GM23338 (cell line): ENCODE data around the gene CNTNAP2. TPM values are rescaled to one million over a fixed set of nuclear protein-coding genes. Genes with fewer than 3 reads are reported as not detected.

Experiments used
- ATAC-seq: fragments of 200-7000 bp; cut with Tn5 transposase; 3 replicates; pipeline ENCODE4 v1.9.1; 2020
- DNase-seq: peaks from one replicate; pipeline ENCODE4 v3.0.0-alpha.2; 2015; ENCODE audit warnings: low spot score
- H2AFZ ChIP-seq: fragments of 200-600 bp; sonication (generic); 2 replicates; pipeline ENCODE4 v1.8.0; 2016; ENCODE audit warnings: antibody characterized with exemption, mild to moderate bottlenecking, moderate library complexity
- H3F3A ChIP-seq: fragments of 200-600 bp; sonication (generic); replicated peaks from 2 replicates; pipeline ENCODE4 v1.8.0; 2017; ENCODE audit warnings: antibody characterized with exemption, mixed run types, low read depth
- H3K27ac ChIP-seq: fragments of 200-600 bp; sonication (generic); 2 replicates; pipeline ENCODE4 v1.6.1; 2016; ENCODE audit warnings: low read depth
- H3K27me3 ChIP-seq: fragments of 200-600 bp; sonication (generic); 2 replicates; pipeline ENCODE4 v1.8.0; 2016; ENCODE audit warnings: mild to moderate bottlenecking, mixed run types, moderate library complexity; ENCODE audit not compliant: insufficient read depth
- H3K36me3 ChIP-seq: fragments of 200-600 bp; sonication (generic); 2 replicates; pipeline ENCODE4 v1.8.0; 2016; ENCODE audit warnings: mild to moderate bottlenecking; ENCODE audit not compliant: insufficient read depth
- H3K4me1 ChIP-seq: fragments of 200-600 bp; sonication (generic); 2 replicates; pipeline ENCODE4 v1.8.0; 2016; ENCODE audit warnings: mild to moderate bottlenecking, moderate library complexity; ENCODE audit not compliant: insufficient read depth
- H3K4me2 ChIP-seq: fragments of 200-600 bp; sonication (generic); 2 replicates; pipeline ENCODE4 v1.7.1; 2017; ENCODE audit warnings: mixed run types
- H3K4me3 ChIP-seq: fragments of 200-600 bp; sonication (generic); 2 replicates; pipeline ENCODE4 v1.6.1; 2016; ENCODE audit warnings: mixed run types
- H3K79me2 ChIP-seq: fragments of 200-600 bp; sonication (generic); replicated peaks from 2 replicates; pipeline ENCODE4 v1.8.0; 2017; ENCODE audit warnings: mild to moderate bottlenecking; ENCODE audit not compliant: insufficient read depth
- H3K9me2 ChIP-seq: fragments of 200-600 bp; sonication (generic); 2 replicates; pipeline ENCODE4 v1.8.0; 2017; ENCODE audit not compliant: insufficient read depth
- H4K20me1 ChIP-seq: fragments of 200-600 bp; sonication (generic); replicated peaks from 2 replicates; pipeline ENCODE4 v1.8.0; 2017; ENCODE audit warnings: mild to moderate bottlenecking; ENCODE audit not compliant: insufficient read depth
- H3K27ac Mint-ChIP-seq: 2 replicates; pipeline ENCODE4 v1.8.0; 2020; ENCODE audit warnings: inconsistent platforms, mild to moderate bottlenecking, moderate library complexity, mixed read lengths
- H3K27me3 Mint-ChIP-seq: 3 replicates; pipeline ENCODE4 v1.8.0; 2022; ENCODE audit warnings: low read depth, mild to moderate bottlenecking, moderate library complexity, mixed read lengths, inconsistent platforms; ENCODE audit not compliant: insufficient read depth, poor library complexity
- H3K36me3 Mint-ChIP-seq: 3 replicates; pipeline ENCODE4 v1.8.0; 2021; ENCODE audit warnings: low read depth, mild to moderate bottlenecking, inconsistent platforms, moderate library complexity, mixed read lengths
- H3K4me1 Mint-ChIP-seq: 3 replicates; pipeline ENCODE4 v1.8.0; 2020; ENCODE audit warnings: mild to moderate bottlenecking, inconsistent platforms, mixed read lengths
- H3K4me3 Mint-ChIP-seq: 3 replicates; pipeline ENCODE4 v1.8.0; 2021; ENCODE audit warnings: moderate library complexity, mild to moderate bottlenecking, inconsistent platforms, mixed read lengths
- H3K9me3 Mint-ChIP-seq: 3 replicates; pipeline ENCODE4 v1.8.0; 2020; ENCODE audit warnings: moderate library complexity, mild to moderate bottlenecking, inconsistent platforms, mixed read lengths
- CREB1 ChIP-seq: fragments of 250-450 bp; sonication (Bioruptor Pico); IDR thresholded peaks from 2 replicates; pipeline ENCODE4 v1.5.0; 2020; ENCODE audit warnings: low read depth, mild to moderate bottlenecking, moderate library complexity
- CTCF ChIP-seq, 2 experiments: fragments of 200-600 bp in 1 of 2; sonication (generic) in 1 of 2; conservative IDR thresholded peaks; 2 replicates each; pipeline versions ENCODE4 v1.5.1 to v1.6.1; 2016 to 2017; ENCODE audit warnings: antibody characterized with exemption in 2 of 2, low read depth in 2 of 2, mild to moderate bottlenecking in 2 of 2, moderate library complexity in 1 of 2
- EZH2phosphoT487 ChIP-seq: fragments of 200-600 bp; sonication (generic); IDR thresholded peaks from one replicate; pipeline ENCODE4 v1.8.1; 2018; ENCODE audit warnings: antibody characterized with exemption; ENCODE audit not compliant: unreplicated experiment
- JUNB ChIP-seq: IDR thresholded peaks from one replicate; pipeline ENCODE4 v1.6.1; 2016; ENCODE audit warnings: antibody characterized with exemption; ENCODE audit not compliant: unreplicated experiment
- NANOG ChIP-seq: IDR thresholded peaks from 2 replicates; pipeline ENCODE4 v1.6.1; 2016; ENCODE audit warnings: antibody characterized with exemption, borderline replicate concordance
- STAT1 ChIP-seq: IDR thresholded peaks from one replicate; pipeline ENCODE4 v1.6.1; 2016; ENCODE audit warnings: antibody characterized with exemption; ENCODE audit not compliant: unreplicated experiment
- ZNF331 ChIP-seq: fragments of 250-450 bp; sonication (Bioruptor Pico); IDR thresholded peaks from 2 replicates; pipeline ENCODE4 v1.5.0; 2020; ENCODE audit warnings: low read depth, mild to moderate bottlenecking, moderate library complexity
- polyA plus RNA-seq: library from polyadenylated mRNA; unstranded; fragments of >200 nt; fragmentation: Nextera tagmentation; extraction: Ambion mirVana; gene quantifications from 2 replicates; pipeline ENCODE4 v1.2.1, GENCODE V29; 2016
- total RNA-seq: library from RNA; depleted of rRNA; stranded (reverse); fragments of >200 nt; shearing (Covaris generic); gene quantifications from 2 replicates; pipeline ENCODE4 v1.2.3, GENCODE V29; 2014
- TF ChIP-seq, protein P1 (sequence below): IDR thresholded peaks from one replicate; pipeline ENCODE4 v1.6.1; 2018; ENCODE audit warnings: antibody characterized with exemption; ENCODE audit not compliant: unreplicated experiment
- TF ChIP-seq, protein P2 (sequence below): IDR thresholded peaks from 2 replicates; pipeline ENCODE4 v1.6.1; 2016; ENCODE audit warnings: antibody characterized with exemption

CNTNAP2 gene
- total and polyA plus RNA-seq, 2 experiments from 2014 or later, result 38.2 to 61.3 TPM

DNA sequence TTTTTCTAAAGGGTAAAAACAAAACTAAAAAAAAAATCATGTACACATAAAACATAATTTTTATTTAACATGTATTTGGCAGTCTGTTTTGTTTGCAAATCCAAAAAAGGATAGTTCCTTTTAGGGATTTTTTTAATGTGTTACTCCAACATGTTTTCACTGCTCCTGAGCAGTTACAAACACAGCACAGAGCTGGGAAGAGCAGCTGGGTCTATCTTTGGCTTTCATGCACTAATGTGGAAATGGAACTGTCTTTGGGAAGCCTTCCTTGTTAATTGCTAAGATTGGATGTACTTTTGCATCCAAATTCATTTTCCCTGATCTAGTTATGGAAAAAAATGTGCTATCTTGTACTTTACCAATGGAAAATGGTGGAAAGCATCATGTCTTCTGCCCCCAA is 1035.1 kb downstream of the CNTNAP2 start:
- H3K4me2 ChIP-seq, result no peak overlapping the region

GRCh38 chr7:147153571-147153970 is 1037.0 kb downstream of the CNTNAP2 start:
- H3K36me3 Mint-ChIP-seq, result 0 out of 3 replicates have a peak, but pooled peaks cover 2% of the 10 kb centered on the region
- H3K4me2 ChIP-seq, result no peak overlapping the region
- no peak overlapping the region for H3K27ac Mint-ChIP-seq
- ATAC-seq (no peak), DNase-seq (no peak)
- no peaks in the 10 kb centered on the region for H3K79me2 ChIP-seq
- no peaks in the 10 kb centered on the region for H3K36me3 ChIP-seq
- H3K9me2 ChIP-seq, result no peaks in the 10 kb centered on the region
- no peaks in the 10 kb centered on the region for H3F3A ChIP-seq
- no peaks in the 10 kb centered on the region for H4K20me1 ChIP-seq
- no peaks in the 10 kb centered on the region for H3K4me1 Mint-ChIP-seq
- no peak overlapping the region for H3K4me3 ChIP-seq
- no peak overlapping the region for H3K27ac ChIP-seq
- no peaks in the 10 kb centered on the region for H3K27me3 Mint-ChIP-seq
- no peak overlapping the region for H3K4me3 Mint-ChIP-seq
- H3K9me3 Mint-ChIP-seq, result peaks cover 15% of the 10 kb centered on the region; the same call in 2 of the 3 replicates
- no peak overlapping the region; the same call in 1 of the 2 replicates for H2AFZ ChIP-seq
- no peaks in the 10 kb centered on the region for H3K27me3 ChIP-seq
- H3K4me1 ChIP-seq, result no peaks in the 10 kb centered on the region
- TF ChIP-seq CTCF (conservative IDR thresholded peaks at IDR 0.05; ENCODE audit: low read depth in 2 of 2), result no peak
- TF ChIP-seq ZNF331 (CRISPR knock-in tag), result no peak
- no peak for TF ChIP-seq STAT1
- no peak for TF ChIP-seq NANOG
- TF ChIP-seq, protein P1, sequence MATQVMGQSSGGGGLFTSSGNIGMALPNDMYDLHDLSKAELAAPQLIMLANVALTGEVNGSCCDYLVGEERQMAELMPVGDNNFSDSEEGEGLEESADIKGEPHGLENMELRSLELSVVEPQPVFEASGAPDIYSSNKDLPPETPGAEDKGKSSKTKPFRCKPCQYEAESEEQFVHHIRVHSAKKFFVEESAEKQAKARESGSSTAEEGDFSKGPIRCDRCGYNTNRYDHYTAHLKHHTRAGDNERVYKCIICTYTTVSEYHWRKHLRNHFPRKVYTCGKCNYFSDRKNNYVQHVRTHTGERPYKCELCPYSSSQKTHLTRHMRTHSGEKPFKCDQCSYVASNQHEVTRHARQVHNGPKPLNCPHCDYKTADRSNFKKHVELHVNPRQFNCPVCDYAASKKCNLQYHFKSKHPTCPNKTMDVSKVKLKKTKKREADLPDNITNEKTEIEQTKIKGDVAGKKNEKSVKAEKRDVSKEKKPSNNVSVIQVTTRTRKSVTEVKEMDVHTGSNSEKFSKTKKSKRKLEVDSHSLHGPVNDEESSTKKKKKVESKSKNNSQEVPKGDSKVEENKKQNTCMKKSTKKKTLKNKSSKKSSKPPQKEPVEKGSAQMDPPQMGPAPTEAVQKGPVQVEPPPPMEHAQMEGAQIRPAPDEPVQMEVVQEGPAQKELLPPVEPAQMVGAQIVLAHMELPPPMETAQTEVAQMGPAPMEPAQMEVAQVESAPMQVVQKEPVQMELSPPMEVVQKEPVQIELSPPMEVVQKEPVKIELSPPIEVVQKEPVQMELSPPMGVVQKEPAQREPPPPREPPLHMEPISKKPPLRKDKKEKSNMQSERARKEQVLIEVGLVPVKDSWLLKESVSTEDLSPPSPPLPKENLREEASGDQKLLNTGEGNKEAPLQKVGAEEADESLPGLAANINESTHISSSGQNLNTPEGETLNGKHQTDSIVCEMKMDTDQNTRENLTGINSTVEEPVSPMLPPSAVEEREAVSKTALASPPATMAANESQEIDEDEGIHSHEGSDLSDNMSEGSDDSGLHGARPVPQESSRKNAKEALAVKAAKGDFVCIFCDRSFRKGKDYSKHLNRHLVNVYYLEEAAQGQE, result no peak
- no peak for TF ChIP-seq EZH2phosphoT487
- TF ChIP-seq JUNB, result no peak

More for the DNA sequence above, 1035.1 kb downstream of the CNTNAP2 start:
- Histone ChIP-seq H4K20me1 (no peaks in the 10 kb centered on the region), H3K27me3 (no peaks in the 10 kb centered on the region), H3K9me2 (no peaks in the 10 kb centered on the region), H3K4me1 (no peaks in the 10 kb centered on the region), H3K79me2 (no peaks in the 10 kb centered on the region), H2AFZ (no peak overlapping the region), H3K4me3 (no peak overlapping the region), H3K27ac (no peak overlapping the region), H3F3A (no peaks in the 10 kb centered on the region), H3K36me3 (no peaks in the 10 kb centered on the region)
- no peaks in the 10 kb centered on the region for H3K4me1 Mint-ChIP-seq
- no peak for TF ChIP-seq NANOG
- TF ChIP-seq CREB1 (CRISPR knock-in tag), result no peak
- TF ChIP-seq, protein P1, result no peak
- TF ChIP-seq, protein P2, sequence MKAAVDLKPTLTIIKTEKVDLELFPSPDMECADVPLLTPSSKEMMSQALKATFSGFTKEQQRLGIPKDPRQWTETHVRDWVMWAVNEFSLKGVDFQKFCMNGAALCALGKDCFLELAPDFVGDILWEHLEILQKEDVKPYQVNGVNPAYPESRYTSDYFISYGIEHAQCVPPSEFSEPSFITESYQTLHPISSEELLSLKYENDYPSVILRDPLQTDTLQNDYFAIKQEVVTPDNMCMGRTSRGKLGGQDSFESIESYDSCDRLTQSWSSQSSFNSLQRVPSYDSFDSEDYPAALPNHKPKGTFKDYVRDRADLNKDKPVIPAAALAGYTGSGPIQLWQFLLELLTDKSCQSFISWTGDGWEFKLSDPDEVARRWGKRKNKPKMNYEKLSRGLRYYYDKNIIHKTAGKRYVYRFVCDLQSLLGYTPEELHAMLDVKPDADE, result no peak
- H3K4me3 Mint-ChIP-seq, result no peak overlapping the region
- peaks cover 5% of the 10 kb centered on the region; the same call in 1 of the 3 replicates for H3K36me3 Mint-ChIP-seq
- no peaks in the 10 kb centered on the region for H3K27me3 Mint-ChIP-seq
- no peak overlapping the region for H3K27ac Mint-ChIP-seq
- DNase-seq (no peak), ATAC-seq (no peak)
- peaks cover 22% of the 10 kb centered on the region; the same call in 2 of the 3 replicates for H3K9me3 Mint-ChIP-seq
